Measurements from ENCODE around the gene DOC2B.

DNA sequence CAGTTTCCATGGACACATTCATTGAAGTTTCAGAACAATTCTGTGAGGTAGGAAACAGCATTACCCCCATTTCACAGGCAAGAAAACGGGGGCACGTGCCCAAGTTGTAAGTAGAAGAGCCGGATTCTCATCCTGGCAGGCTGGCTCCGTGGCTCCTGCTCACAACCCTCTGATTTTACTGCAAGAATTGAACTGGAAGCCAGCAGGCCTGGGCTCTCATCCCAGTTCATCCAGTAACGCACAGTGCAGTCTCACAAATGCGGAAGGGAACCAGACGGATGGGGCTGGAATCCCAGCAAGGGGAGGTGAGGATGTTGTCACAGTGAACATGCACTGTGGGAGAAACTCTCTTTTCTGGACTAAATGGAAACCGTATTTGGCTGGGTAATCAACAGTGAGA, 40.7 kb upstream of the DOC2B start:
- TF ChIP-seq, protein P1, sequence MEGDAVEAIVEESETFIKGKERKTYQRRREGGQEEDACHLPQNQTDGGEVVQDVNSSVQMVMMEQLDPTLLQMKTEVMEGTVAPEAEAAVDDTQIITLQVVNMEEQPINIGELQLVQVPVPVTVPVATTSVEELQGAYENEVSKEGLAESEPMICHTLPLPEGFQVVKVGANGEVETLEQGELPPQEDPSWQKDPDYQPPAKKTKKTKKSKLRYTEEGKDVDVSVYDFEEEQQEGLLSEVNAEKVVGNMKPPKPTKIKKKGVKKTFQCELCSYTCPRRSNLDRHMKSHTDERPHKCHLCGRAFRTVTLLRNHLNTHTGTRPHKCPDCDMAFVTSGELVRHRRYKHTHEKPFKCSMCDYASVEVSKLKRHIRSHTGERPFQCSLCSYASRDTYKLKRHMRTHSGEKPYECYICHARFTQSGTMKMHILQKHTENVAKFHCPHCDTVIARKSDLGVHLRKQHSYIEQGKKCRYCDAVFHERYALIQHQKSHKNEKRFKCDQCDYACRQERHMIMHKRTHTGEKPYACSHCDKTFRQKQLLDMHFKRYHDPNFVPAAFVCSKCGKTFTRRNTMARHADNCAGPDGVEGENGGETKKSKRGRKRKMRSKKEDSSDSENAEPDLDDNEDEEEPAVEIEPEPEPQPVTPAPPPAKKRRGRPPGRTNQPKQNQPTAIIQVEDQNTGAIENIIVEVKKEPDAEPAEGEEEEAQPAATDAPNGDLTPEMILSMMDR (IDR thresholded peaks at IDR 0.05): no peak
- no peak for TF ChIP-seq POLR2A (IDR thresholded peaks at IDR 0.05)

Data from lower leg skin (tissue), 3 donors.